ENCODE results near the gene FBN1.

GRCh38 chr15:48380198-48380597 is 265.3 kb downstream of the FBN1 start:
- TF ChIP-seq POLR2AphosphoS5 (IDR thresholded peaks at IDR 0.05; ENCODE audit: insufficient read depth in 1 of 2, low read depth in 1 of 2): no peak
- TF ChIP-seq CTCF (IDR thresholded peaks at IDR 0.05): no peak
- TF ChIP-seq POLR2A (IDR thresholded peaks at IDR 0.05): no peak

Measured in vagina (tissue), 2 donors.